COLO829 (cell line): Measurements from ENCODE around the gene CDHR3.
"Not testable (repeated sequence)": the region's sequence is repeated elsewhere in the genome, so short reads cannot be mapped to it uniquely, and the experiment has no call there.

Experiments used
- DNase-seq: peaks from one replicate; pipeline ENCODE4 v3.0.0; 2012; ENCODE audit warnings: low spot score

The CDHR3 gene

DNA sequence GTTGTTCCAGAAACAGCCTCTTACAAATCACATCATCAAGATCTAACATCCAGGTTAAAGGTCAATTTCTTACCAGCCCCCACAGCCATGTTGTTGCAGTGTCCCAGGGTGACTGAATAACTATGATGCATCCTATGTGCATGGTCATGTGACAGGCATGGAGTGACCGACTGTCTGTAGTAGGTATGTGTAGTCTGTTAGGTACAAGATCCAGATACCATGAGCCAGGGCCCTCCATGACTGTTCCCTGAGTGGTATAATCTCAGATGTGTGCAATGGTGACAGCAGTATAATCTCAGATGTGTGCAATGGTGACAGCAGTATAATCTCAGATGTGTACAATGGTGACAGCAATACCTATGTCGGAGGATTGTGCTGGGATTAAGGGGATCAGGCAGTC is 8.8 kb downstream of the CDHR3 start:
- no peak for DNase-seq

- no peak for DNase-seq
Measured at GRCh38 chr7:105972276-105972675, 9.2 kb downstream of the CDHR3 start.

- DNase-seq = no peak
Measured at GRCh38 chr7:105974471-105974870, 11.4 kb downstream of the CDHR3 start.

DNA sequence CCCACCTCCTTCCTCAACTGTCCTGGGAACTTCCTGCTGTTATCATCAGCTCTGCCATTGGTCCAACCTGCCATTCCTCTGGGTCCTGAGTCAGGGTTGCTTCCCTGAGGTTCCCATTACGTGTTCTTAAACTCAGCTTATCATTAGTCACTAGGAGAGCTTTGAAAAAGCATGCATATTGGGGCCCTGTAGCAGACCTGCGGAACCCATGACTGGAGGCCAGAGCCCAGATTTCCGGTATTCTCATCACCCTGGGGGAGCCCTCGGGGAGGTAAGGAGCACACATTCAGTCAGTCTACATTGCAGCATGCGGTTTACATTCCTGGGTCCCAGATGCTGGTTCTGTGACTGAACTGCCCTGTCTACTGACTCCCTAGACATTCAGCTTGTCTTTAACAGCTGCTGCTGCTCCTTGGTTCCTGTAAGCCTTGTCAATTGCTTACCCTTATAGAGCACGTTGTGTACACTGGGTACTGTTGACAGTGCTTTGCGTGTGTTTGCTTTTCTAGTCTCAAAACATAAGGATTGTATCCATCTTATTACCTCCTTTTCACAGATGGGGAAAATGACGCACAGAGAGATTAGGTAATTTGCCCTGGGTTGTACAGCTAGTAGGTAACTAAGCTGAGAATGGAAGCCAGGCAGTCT is 12.8 kb downstream of the CDHR3 start:
- DNase-seq = no peak

DNA sequence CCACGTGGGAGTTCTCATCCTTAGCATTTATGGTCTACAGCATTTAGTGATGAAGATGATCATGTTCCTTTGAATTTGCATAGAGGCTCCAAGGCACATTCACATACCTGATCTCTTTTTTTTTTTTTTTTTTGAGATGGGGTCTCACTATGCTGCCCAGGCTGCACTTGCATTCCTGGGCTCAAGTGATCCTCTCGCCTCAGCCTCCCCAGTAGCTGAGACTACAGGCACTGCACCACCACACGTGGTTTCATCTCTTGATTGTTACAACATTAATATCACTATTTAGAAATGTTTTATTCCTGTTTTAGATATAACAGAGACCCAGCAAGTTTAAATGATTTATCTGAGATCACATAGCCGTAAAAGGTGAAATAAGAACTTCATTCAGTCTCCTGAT is 13.8 kb downstream of the CDHR3 start:
- DNase-seq = no peak

DNA sequence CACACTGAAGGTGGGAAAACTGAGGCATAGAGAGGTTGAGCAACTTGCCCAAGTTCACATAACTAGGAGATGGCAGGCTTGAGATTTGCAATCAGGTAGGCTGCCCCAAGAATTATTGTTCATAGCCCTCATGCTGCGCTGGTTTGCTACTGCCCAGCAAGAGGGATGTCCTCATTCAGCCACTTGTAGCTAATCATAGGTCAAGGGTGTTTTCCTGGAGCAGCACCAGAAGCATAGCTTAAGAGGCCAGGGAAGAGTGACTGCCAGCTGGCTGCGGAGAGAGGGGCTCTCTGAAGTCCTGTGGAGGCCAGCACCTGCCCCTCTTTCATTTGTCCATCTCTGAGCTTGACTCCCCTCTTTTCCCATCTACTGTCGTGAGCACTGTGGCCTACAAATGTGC is 15.0 kb downstream of the CDHR3 start:
- no peak for DNase-seq

- DNase-seq = no peak
Measured at GRCh38 chr7:105978974-105979373, 15.9 kb downstream of the CDHR3 start.

DNA sequence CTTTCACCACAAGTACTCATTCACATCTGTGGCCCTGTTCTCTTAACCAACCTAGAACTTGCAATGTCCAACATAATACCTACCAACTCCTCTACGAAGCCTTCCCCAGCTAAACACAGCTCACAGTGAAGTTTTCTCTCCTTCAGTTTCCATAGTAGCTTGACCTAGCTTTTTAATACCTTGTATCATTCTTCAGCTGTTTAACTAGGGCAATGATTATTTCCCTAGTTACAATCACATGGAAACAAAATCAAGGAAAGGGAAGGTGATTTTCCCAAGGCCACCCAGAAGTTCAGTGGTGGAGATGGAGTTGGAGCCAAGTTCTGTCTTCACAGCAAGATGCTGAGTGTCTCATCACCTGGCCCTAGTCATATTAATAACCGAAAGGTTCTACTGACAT is 16.3 kb downstream of the CDHR3 start:
- DNase-seq = no peak

GRCh38 chr7:105980645-105981396 is 17.8 kb downstream of the CDHR3 start:
- DNase-seq = no peak

DNA sequence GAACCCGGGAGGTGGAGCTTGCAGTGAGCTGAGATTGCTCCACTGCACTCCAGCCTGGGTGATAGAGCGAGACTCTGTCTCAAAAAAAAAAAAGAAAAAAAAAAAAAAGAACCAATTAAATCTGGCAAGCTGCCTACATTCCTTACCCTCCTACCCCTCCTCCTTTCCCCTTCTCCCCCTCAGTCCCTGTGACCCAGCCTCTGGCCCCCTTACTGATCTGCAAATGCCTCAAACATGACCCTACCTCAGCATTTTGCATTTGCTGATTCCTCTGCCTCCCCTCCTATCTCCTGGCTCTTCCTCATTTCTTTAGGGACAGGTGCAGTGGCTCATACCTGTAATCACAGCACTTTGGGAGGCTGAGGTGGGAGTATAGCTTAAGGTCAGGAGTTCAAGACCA is 19.3 kb downstream of the CDHR3 start:
- DNase-seq = no peak

DNA sequence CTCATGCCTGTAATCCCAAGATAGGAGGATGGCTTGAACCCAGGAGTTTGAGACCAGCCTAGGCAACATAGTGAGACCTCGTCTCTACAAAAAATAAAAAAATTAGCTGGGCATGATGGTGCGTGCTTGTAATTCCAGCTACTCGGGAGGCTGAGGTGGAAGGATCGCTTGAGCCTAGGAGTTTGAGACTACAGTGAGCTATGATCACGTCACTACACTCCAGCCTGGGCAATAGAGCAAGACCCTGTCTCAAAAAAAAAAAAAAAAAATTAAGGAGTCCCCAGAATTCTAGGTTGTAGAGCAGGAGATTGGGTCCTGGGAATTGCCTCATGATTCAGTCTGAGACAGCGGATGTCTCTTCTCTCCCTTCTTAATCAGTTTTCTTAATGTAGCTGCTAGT is 21.7 kb downstream of the CDHR3 start:
- DNase-seq = not testable (repeated sequence)

DNA sequence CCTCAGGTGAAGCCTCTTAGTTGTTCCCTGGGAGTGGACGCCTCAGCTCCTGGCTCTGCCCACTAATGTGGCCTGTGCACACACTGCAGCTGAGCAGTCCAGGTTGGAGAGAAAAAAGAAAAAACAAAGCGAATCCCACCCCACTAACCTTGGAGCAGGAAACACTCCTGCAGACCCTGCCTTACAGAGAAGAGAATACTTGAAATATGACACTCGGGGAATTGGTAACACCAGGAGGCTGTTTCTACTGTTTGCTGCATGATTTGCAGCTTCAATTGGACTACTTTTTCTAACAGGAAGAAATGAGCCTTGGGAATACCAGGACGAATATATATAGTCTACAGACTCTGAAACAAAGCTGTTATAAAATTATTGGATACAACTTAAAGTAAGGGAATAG is 22.2 kb downstream of the CDHR3 start:
- DNase-seq = no peak

- DNase-seq = no peak
Measured at GRCh38 chr7:105985672-105986215, 22.7 kb downstream of the CDHR3 start.

DNA sequence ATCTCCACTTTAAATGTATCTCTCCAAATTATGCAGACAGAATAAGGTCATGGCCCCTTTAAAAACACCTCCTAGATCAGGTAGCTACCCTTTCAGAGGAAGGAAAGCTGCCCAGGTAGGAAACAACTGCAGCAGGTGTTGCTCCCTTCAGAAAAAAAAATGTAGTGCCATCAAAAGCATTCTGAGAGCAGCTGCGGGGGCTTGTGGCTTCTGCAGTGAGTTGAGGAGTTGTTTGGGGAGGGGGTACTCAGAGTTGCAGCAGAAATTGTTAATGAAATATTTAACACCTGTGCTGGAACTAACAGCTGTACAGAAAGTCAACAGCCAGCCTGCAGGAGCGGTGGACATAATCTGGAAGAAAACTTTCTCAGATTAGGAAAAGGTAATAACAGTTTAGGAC is 24.0 kb downstream of the CDHR3 start:
- DNase-seq = no peak

- no peak for DNase-seq
Measured at GRCh38 chr7:105988276-105988675, 25.2 kb downstream of the CDHR3 start.

GRCh38 chr7:105989191-105989590 is 26.1 kb downstream of the CDHR3 start:
- DNase-seq = no peak

- DNase-seq = no peak
Measured at GRCh38 chr7:105989686-105990085, 26.6 kb downstream of the CDHR3 start.

- DNase-seq = no peak
Measured at GRCh38 chr7:105990141-105990540, 27.1 kb downstream of the CDHR3 start.

DNA sequence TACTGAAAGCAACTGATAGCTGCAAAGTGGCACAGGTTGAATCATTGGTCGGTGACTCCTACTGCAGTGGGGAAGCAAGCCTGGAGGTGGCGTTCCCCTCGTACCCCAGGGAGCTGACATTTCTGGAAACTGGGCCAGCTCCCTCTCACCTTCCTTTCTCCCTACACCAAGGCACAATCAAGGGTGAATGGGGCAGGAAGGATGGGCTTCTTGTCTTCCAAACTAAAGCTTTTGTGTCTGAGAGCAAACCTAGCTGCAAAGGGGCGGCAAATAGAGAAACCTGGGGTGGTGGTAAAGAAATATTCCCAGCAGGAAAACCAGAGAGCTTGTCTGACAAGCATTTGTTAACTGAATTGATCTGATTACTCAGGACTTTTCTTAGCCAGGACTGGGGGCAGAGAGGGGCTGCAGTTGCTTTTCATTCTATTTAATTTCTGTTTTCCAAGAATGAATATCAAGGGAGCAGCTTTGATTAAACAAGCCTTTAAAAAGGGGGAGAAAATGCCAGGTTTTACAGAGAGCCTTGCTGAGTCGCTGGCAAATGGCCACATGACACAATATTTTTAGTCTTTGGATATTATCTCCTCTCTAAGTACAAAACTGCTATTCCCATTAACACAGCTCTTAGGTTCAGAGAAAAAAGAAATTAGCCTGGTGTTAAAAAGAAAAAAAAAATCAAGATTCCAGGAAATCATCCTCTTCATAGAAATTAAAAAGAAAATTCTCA is 27.8 kb downstream of the CDHR3 start:
- DNase-seq = no peak

GRCh38 chr7:105992905-105993304 is 29.8 kb downstream of the CDHR3 start:
- no peak for DNase-seq

DNA sequence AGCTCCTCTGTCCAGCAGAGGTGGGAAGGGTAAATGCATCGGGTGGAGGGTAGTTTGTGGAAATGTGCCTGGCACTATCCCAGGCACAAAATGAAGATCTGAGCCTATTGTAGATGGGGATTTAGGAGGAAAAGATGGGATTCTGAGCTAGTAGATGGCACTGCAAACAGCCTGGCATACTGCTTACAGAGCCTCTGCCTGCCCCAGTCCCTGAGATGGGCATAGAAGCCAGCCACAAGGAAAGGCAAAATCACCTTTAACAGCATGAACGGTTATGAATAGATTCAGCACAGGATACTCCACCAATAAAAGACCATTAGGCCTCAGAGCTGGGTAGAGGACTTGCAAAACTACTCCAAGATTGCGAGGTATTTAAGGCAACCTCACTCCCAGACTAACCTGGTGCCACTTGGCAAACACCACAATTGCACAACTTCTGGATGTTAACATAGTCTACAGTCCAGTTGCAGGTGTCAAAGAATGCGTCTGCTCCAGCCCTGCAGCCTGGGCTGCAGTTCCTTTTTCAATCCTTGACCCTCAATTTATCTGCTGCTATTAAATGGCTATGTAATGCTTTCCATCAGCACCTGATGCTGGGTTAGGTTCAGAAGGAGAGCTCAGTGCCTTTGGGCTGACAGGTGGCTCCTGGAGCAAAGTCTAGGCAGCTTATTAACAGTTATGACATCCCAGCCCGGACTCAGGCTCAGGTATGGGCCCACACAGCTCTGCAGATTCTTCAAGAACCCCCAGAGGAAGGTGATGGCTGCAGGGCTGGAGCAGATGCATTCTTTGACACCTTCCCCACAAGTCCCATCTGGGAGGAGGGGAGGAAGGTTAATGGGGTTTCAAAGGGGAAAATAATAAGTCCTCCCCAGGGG is 34.0 kb downstream of the CDHR3 start:
- no peak for DNase-seq

GRCh38 chr7:105999256-105999655 is 36.2 kb downstream of the CDHR3 start:
- no peak for DNase-seq
